Ishikawa (cell line): ENCODE data around the gene CCDC57.

Experiments
- CREB1 ChIP-seq: IDR thresholded peaks from 2 replicates; pipeline ENCODE4 v1.6.1; 2012; ENCODE audit warnings: low read depth
- EGR1 ChIP-seq: IDR thresholded peaks from 2 replicates; pipeline ENCODE4 v1.6.1; 2012
- EP300 ChIP-seq: IDR thresholded peaks from 2 replicates; pipeline ENCODE4 v1.6.1; 2012; ENCODE audit warnings: borderline replicate concordance
- FOXM1 ChIP-seq: IDR thresholded peaks from 2 replicates; pipeline ENCODE4 v1.6.1; 2012; ENCODE audit warnings: low read depth, borderline replicate concordance
- MAX ChIP-seq: IDR thresholded peaks from 2 replicates; pipeline ENCODE4 v1.6.1; 2012
- NFIC ChIP-seq: IDR thresholded peaks from 2 replicates; pipeline ENCODE4 v1.6.1; 2012
- REST ChIP-seq: IDR thresholded peaks from 2 replicates; pipeline ENCODE4 v1.6.1; 2012; ENCODE audit warnings: low read depth, mild to moderate bottlenecking
- TEAD4 ChIP-seq: IDR thresholded peaks from 2 replicates; pipeline ENCODE4 v1.6.1; 2012
- USF1 ChIP-seq: IDR thresholded peaks from 2 replicates; pipeline ENCODE4 v1.6.1; 2012
- ZBTB7A ChIP-seq: IDR thresholded peaks from 2 replicates; pipeline ENCODE4 v1.6.1; 2012; ENCODE audit warnings: low read depth

GRCh38 chr17:82118168-82118814, 94.4 kb downstream of the CCDC57 start:
- no peak for TF ChIP-seq TEAD4
- no peak for TF ChIP-seq EGR1
- TF ChIP-seq CREB1, result no peak
- TF ChIP-seq MAX, result no peak
- no peak for TF ChIP-seq REST
- no peak for TF ChIP-seq USF1
- no peak for TF ChIP-seq FOXM1
- TF ChIP-seq NFIC, result no peak
- no peak for TF ChIP-seq ZBTB7A
- TF ChIP-seq EP300, result no peak
